NCI-H2196 treated with DMSO at 0.1 percent for 48 hours (cell line): ENCODE measurements around the gene PGPEP1.
"Not testable (repeated sequence)": the region's sequence is repeated elsewhere in the genome, so short reads cannot be mapped to it uniquely, and the experiment has no call there.

ENCODE experiments used
- DNase-seq: peaks from one replicate; lab custom pipeline; 2025; ENCODE audit not compliant: unreplicated experiment; lab: John Stamatoyannopoulos, UW

Gene PGPEP1

GRCh38 chr19:18308051-18308947, 32.1 kb upstream of the PGPEP1 start:
- DNase-seq: no peak

GRCh38 chr19:18308948-18309325, 31.5 kb upstream of the PGPEP1 start:
- DNase-seq: no peak

DNA sequence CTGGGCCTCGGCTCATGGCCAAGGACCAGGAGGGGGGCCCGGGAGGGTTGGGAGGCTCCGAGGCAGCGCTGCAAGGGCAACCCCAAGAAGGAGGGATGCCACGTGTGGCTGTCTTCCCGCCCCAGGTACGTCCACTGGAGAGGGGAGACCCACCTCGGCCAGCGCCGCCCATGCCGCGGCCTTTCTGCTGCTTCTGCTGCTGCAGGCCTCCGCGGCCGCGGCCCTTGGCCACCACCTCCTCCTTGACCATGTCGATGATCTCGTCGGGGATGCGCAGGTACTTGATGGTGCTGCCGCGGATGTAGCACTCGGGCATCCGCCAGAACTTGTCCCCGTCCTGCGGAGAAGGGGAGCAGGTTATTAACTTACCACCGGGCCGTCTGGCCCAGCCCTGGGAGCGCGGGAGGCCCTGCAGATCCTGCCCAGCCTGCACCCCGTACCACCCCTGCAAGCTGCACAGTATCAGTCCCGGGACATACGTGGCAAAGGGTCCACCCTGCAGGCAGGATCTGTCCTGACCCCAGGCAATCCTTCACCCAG, 30.8 kb upstream of the PGPEP1 start:
- DNase-seq: no peak

GRCh38 chr19:18310118-18310909, 30.1 kb upstream of the PGPEP1 start:
- no peak for DNase-seq

- DNase-seq: no peak
Measured at GRCh38 chr19:18310966-18311365, 29.4 kb upstream of the PGPEP1 start.

- no peak for DNase-seq
Measured at GRCh38 chr19:18311502-18312091, 28.8 kb upstream of the PGPEP1 start.

GRCh38 chr19:18312092-18312534, 28.3 kb upstream of the PGPEP1 start:
- no peak for DNase-seq

- no peak for DNase-seq
Measured at GRCh38 chr19:18313398-18313797, 27.0 kb upstream of the PGPEP1 start.

GRCh38 chr19:18317961-18318800, 22.2 kb upstream of the PGPEP1 start:
- no peak for DNase-seq

DNA sequence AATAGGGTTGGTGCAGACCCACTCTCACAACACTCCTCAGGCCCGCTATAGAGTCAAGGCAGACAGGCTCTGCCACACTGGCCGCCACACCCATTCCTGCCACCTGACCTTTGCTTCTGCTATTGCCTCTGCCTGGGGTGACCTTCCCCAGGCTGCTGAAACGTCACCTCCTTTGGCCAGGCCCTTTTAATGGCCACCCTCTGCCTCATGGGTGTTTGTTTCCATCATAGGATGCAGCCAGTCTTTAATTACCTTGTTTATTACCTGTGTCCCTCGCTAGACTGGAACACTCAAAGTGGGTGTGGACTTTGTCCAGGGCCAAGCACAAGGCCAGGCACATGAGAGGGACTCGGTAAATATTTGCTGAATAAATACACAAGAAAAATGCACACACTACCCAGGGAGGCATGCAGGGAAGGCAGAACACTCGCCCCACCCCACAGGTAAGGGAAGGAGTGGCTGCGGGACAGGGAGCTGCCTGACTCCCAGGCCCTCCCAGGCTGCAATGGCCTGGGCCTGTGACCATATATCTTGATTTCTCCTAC, 20.7 kb upstream of the PGPEP1 start:
- DNase-seq: no peak

- no peak for DNase-seq
Measured at GRCh38 chr19:18320865-18321733, 19.3 kb upstream of the PGPEP1 start.

DNA sequence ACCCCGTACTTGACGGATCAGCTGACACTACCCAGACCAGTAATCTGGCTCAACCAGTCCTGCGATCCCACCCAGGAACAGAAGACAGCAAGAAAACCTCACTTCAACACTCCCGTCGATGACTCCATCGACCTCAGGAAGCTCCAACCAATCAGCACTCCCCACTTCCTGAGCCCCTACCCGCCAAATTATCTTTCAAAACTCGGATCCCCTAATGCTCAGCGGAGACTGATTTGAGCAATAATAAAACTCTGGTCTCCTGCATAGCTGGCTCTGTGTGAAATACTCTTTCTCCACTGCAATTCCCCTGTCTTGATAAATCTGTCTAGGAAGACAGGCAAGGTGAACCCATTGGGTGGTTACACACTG, 18.7 kb upstream of the PGPEP1 start:
- no peak for DNase-seq

DNA sequence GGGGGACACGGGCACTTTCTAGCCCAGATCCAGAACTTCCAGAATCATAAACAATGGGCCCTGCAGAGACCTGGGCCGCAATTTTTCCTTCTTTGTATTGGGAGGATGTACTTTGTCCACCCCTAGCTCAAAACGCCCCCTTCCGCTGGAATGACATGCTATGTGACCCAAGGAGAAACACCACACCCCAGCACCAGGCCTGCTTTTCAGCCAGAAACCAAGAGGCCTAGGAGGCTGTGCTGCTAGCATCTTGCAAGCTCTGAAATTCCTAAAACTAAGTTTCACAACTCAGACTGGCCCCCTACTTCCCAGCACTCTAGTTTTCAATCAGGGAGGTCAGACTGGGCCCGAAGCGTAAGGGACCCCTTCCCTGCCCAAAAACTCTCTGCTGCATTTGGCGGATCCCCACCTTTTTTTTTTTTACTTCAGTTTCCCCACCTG, 18.1 kb upstream of the PGPEP1 start:
- no peak for DNase-seq

DNA sequence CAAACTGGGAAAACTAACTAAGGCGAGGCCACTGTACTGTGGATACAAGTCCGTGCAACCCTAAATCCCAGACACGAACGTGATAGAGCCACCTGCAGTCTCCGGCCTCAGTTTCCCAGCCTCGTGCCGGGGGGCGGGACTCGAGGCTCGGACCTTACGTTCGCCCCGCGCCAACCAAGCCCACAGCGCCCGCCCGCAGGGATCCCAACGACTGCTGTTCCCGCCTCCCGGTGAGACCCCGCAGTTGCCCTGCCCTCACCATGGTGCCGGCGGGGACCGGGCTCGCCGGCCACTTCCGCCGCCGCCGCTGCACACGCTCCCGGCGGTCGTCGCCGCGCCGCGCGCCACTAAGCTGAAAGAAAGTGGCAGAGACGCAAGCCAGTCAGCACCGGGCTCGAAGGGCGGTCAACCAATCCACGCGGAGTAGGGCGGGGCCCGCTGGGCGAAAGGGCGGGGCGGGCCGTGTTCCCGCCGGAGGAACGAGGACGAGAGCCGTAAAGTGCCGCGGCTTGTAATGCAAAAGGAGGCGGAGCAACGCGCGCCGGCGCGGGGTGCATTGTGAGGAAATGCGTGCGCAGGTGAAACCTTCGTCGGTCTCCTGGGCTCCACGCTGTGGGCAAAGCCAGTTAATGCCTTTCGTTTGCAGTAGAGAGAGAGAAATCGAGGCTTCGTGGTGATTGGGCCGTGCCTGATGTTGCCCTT, 17.5 kb upstream of the PGPEP1 start, which contains the start of gene LSM4:
LSM4 (minus strand) TSS at position 318 of the 702 bp plus-strand sequence; CDS start at position 262, 56 bp downstream.
- DNase-seq: peak; percentile 97

GRCh38 chr19:18324373-18324731, 16.0 kb upstream of the PGPEP1 start:
- DNase-seq: not testable (repeated sequence)

DNA sequence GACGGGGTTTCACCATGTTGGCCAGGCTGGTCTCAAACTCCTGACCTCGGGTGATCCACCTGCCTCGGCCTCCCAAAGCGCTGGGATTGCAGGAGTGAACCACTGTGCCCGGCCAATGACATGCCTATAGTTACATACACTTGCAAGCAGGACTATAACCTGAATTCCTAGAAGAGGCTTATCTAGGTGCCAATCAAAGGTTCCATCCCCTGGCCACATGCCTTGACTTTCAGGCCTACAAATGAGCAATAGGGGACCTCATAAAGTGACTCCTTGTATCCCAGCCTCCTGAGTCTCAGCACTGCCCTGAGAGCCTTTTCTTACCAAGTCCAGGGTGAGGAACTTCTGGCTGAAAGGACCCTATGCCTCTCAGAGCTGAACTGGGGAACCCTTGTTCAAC, 13.6 kb upstream of the PGPEP1 start:
- DNase-seq: no peak

DNA sequence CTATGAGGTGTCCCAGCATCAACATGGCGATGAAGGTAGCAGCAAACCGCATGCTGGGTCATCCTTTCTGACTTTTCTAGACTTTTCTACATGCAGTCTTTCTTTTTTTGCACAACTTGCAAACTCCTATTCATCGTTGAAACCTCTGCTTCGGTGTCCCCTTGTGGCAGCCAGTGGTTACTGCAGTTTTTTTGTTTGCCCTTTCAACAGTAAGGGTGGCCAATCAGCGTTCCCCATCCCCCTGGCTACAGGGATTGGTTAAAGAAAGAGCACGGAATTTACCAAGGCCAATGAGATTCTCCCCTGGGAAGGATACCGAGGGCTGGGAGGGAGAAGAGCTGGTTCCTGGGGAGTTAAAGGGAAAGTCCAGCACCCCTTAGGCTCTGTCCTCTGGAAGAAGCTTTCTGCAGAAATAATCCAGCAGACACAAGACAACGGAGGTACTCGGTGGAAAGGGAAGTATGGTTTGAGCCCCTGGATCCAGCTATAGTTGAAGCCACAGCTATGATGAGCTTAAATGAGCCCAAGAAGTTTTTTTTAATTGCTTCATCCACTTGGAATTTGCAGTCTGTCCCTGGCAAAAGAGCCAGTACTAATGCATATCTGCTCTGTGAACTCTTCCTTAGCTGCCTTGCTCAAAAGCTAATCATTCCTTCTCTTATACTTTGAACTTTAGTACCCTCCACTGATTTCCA, 11.9 kb upstream of the PGPEP1 start:
- DNase-seq: peak; percentile 97

GRCh38 chr19:18329035-18329376, 11.4 kb upstream of the PGPEP1 start:
- DNase-seq: no peak
